ENCODE data around the gene RHOT1. TPM values are rescaled to one million over a fixed set of nuclear protein-coding genes. Genes with fewer than 3 reads are reported as not detected.
"Not testable (repeated sequence)": the region's sequence is repeated elsewhere in the genome, so short reads cannot be mapped to it uniquely, and the experiment has no call there.

Gene RHOT1
- total RNA-seq (2014; rRNA removed; shearing (Covaris generic)): 32.1 and 39.1 TPM in 2 replicates

GRCh38 chr17:32142038-32142856 lies at the start of gene RHOT1:
Gene RHOT1, plus strand, starts transcription at chr17:32142502. Its CDS starts 191 bp downstream, at chr17:32142693.
- DNase-seq (ENCODE audit: low read depth): peak; percentile 91

DNA sequence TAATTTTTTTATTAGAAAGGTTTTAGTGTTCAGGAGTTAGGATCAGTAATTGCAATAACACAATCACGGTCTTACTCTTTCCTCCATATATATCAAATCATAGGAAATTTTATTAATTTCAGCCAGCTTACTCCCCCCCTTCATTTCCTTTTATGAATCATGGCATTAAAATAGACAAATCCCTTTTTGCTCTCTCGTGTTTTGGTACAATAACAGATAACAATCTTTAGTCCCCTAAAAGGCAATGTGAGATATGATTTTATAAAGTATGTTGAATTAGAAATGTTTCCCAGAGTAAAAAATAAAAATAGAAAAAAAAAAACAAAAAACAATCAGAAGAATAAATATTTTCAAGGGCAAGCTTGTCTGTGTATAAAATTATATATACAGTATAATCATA lies 42.6 kb upstream of the RHOT1 start:
- DNase-seq (ENCODE audit: low read depth): no peak

DNA sequence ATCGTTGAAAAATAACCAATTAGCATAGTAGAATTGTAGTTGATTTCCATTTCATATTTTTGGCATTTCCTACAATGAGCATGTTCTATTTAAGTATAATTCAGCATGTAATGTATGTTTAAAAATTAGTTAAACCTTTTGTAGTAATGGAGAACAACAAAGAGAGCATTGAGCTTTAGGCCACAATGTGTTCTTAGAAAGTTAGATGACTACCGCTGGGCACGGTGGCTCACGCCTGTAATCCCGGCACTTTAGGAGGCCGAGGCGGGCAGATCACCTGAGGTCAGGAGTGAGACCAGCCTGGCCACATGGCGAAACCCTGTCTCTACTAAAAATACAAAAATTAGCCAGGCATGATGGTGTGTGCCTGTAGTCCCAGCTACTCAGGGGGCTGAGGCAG lies 42.0 kb upstream of the RHOT1 start:
- DNase-seq (ENCODE audit: low read depth): not testable (repeated sequence)

DNA sequence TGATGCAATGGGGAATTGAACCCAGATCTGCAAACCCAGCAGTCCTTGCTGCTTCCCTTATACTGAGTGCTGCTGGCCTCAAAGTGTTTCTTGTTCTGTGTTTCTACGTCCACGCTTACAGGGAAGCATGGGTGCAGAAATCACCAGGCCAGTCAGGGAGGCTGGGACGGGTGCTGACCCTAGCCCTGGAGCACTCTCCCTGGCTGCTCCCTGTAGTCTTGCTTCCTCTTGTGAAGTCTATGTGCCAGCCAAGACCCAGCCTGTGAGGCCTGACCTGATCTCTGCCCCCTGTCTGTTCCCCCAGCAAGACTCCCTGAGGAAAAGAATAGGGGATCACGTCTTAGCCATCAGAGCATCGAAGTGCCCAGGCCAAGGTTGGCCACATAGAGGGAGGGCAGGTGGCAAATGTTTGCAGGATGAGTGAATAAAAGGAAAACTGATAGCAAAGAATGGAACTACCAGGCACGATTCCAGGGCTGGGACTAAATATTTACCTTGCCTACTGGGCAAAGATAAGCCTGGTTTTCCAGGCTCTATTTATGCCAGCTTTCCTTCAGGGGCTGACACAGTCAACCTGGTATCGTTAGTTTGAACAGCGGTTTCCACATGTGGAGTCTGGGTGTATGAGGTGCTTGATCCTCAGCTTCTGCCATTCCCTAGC lies 41.2 kb upstream of the RHOT1 start:
- no peak for DNase-seq (ENCODE audit: low read depth)

GRCh38 chr17:32102172-32102571 lies 40.1 kb upstream of the RHOT1 start:
- DNase-seq (ENCODE audit: low read depth): no peak

GRCh38 chr17:32102646-32103186 lies 39.6 kb upstream of the RHOT1 start:
- DNase-seq (ENCODE audit: low read depth): no peak

DNA sequence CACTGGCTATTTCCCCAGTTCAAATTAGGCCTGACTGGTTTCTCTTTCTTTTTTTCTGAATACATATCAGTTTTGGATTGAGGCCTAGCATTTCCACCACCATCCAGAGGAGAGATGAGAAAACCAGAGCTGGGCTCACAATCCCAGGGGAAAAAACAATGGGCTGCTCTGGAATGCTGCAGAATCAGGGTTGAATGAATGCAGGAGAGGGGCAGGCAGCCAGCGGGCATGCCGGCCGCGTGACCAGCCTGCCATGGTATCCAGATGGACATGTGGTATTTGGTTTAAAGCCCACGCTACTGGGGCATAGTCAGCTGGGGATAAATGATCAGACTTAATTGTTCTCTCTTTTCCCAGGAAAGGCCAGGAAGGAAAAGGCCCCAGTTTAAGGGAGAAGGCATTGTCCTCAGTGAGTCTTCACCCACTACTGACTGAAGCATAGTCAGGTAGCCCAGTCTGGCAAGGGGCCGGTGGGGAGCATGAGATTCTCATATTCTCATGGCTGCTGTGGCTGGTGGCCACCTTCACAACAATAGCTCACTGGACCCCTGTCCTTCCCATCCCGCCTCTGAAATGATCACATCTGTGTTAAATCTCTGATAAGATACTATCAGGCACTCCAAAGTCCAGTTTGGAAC lies 38.7 kb upstream of the RHOT1 start:
- DNase-seq (ENCODE audit: low read depth): no peak

DNA sequence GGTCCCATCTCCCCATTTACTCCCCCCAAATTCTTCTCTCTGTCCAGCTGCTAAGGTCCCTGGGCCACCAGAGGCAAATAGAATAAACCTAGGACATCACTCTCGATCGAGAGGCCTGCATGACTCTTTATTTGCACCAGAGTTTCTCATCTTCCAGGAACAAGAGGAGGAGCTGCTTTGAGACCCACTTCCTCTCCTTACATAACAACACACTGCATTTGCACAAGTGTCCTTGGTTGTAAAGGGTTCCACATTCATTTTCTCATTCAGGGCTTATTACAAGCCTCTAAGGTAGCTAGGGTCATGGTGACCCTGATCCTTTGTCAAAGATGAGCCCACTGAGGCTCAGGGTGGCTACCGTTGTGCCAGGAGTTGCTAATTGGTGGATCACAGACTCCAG lies 38.1 kb upstream of the RHOT1 start:
- no peak for DNase-seq (ENCODE audit: low read depth)

DNA sequence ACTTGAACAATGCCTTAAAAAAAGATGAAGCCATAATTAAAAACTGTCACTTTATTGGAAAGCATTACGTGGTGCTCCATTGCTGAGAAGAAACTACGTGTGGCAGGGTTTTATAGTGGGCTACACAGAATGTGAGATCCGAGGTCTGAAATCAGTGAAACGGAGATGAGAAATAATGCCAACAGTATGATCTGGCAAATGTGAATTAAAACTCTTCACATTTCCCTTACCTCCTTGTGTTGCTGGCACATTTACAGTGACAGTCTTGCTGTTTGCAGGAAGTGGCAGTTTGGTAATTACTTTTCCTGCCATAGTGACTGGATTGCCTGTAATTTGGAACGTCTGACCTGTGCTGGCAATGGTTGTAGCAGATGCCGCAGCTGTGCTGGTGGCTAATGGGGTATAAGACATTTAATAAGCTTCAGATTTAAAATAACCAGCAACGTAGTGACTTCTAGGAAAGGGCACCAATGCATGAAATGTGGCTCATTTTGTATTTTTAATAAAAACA lies 35.8 kb upstream of the RHOT1 start:
- not testable (repeated sequence) for DNase-seq (ENCODE audit: low read depth)

DNA sequence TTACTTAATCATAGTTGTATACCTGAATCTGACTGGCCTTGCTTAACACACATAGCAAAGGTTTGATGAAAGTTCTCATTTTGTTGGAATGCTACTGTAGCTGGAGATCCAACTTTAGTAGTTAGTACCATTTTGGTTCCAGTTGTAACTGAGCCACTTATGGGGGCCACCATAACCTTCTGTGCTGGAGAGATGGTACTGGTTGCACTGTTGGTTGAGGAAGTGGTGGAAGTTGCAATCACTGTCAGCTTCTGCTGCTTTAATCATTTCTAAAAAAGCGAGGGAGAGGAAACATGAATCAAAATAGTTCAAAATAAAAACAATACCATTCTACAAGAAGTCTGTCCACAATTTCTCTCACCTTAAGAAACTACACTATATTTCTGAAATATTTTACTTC lies 35.1 kb upstream of the RHOT1 start:
- DNase-seq (ENCODE audit: low read depth): not testable (repeated sequence)

DNA sequence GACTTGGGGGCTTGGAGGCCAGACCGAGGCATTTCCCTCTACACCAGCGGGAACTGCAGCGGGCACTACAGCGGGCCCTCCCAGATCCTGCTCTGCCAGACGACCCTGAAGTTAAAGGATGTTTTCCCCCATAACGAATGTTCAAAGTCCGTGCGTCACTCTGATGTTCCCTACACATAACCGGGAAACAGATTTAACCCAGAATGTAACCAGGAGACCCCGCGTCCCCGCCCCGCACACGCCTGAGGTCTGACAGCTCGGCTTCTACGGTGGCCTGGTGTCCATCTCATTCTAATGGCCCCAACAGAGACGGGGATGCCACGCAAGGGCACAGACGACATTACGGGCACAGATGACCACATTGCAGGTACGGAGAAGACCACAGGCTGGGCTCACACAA lies 31.7 kb upstream of the RHOT1 start:
- no peak for DNase-seq (ENCODE audit: low read depth)

DNA sequence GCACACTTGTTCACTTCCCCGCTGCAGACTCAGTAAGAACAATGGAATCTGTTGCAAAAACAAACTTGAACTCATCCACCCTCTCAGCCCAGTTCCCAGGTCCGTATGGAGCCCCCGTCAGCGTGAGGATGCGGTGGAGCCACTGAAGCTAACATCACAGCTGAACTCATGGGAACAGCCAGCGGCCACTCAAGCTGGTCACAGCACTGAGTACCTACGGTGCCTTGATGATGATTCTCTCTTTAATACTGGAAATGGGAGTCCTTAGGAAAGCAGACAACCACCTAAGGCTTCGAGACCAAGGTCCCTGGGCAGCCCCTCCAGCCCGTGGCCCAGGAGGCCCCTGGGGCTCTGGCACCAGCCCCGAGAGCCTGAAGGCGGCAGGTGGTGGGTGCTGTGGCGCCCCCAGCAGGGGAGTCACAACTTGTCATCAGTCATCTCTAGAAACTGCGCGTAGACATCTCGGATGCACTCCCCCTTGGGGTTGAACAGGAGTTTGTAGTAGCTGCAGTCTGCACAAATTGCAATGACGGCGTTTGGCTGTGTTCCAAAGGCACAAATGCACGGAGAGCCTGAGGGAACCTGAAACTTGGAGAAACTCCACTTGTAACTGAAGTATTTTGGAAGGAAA lies 31.0 kb upstream of the RHOT1 start:
- DNase-seq (ENCODE audit: low read depth): peak; percentile 69

DNA sequence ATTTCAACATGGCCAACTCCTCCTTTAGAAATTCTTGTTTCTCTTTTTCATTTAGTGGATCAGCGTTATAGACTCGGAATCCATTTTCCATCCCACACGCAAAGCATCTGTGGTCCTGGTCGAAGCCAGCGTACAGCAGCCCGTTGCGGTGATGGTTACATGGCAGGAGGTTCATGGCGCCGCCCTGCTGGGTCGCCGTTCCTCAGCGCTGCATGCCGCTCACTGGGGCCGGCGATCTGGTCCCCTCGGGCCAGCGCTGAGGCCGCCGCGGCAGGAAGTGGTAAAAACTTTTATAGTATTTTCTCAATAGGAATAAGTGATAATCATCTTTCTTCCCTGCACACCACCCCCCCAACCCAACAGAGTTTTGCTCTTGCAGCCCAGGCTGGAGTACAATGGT lies 29.9 kb upstream of the RHOT1 start:
- no peak for DNase-seq (ENCODE audit: low read depth)

- no peak for DNase-seq (ENCODE audit: low read depth)
Measured at GRCh38 chr17:32114536-32114935, 27.8 kb upstream of the RHOT1 start.

- DNase-seq (ENCODE audit: low read depth): not testable (repeated sequence)
Measured at GRCh38 chr17:32115546-32115945, 26.8 kb upstream of the RHOT1 start.

DNA sequence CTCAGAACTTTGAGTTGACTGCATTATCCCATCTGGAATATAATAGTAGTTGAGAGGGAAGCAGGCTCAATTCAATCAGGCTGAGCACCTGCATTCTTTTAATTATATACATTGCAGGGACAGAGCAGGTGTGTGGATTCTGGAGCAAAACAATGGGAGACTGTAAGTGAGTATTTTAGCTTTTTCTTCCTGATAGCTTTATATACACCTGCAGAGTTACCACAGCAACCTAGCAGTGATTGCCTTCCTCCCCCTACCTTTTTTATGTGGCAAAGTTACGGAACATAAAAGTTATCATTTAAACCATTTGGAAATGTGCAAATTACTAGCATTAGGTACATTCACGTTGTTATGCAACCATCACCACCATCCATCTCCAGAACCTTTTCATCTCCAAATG lies 25.4 kb upstream of the RHOT1 start:
- DNase-seq (ENCODE audit: low read depth): no peak

- no peak for DNase-seq (ENCODE audit: low read depth)
Measured at GRCh38 chr17:32117399-32117798, 24.9 kb upstream of the RHOT1 start.

DNA sequence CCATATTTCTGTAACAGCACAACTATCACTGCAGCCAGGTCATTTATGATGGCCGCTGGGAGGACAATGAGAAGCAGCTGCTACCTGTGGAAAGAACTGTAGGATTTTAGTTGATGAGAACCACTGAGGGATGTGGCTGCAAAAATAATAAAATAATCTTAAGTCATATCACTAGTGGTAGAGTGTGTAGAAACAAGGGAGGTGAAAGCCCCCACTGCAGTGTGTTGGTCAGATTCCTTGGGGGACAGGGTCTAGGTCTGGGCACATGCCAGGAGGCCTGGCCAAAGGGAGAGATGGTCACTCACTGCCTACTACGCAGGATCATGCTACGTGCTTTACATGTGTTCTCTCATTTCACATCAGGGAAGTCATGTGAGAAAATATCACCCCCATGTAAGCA lies 24.2 kb upstream of the RHOT1 start:
- not testable (repeated sequence) for DNase-seq (ENCODE audit: low read depth)

GRCh38 chr17:32118835-32119234 lies 23.5 kb upstream of the RHOT1 start:
- DNase-seq (ENCODE audit: low read depth): no peak

DNA sequence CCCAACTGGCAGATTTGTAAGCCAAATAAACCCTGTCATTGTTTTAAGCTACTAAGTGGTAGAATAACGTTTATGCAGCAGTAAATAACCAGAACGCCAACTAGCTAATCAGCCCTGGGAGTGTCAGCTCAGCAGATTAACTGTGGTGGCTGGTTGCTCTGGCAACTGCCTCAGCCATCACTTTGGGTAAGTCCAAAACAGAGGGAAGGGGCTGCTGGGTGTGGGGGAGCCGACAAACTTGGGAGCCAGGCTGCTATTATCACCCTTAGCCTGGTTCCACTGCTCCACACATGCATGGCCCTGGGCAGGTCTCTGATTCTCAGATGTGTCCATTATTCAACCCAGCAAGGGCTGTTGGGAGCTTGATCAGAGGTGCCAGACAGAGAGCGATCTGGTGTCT lies 22.2 kb upstream of the RHOT1 start:
- DNase-seq (ENCODE audit: low read depth): no peak

DNA sequence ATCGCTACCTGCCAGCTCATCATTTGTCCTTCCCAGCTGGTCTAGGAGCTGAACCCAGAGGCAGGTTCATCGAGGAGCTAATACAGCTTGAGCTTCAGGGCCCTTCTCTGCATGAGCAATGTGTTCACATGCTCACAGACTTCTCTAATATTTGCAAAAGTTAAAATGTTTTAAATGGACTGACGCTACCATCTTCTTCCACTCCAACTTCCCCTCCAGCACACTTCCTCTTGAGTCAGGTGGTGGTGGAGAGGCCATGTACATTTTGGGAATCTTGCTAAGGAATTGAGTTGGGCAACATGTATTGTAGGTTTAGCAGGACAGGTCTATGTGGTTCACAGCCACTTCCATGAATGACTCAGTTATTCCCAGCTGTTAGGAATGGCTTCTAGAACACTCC lies 21.6 kb upstream of the RHOT1 start:
- no peak for DNase-seq (ENCODE audit: low read depth)

- DNase-seq (ENCODE audit: low read depth): peak; percentile 32
Measured at GRCh38 chr17:32123782-32124181, 18.5 kb upstream of the RHOT1 start.
